Breast epithelium (tissue), 3 donors: Measurements from ENCODE around the gene ACSS1.

ENCODE experiments used
- CTCF ChIP-seq, 3 donors: fragments of 450-650 bp; IDR thresholded peaks; one replicate each; pipeline ENCODE4 v1.5.1; 2016 to 2017; ENCODE audit warnings: antibody characterized with exemption in 3 of 3, mild to moderate bottlenecking in 3 of 3, moderate library complexity in 3 of 3
- POLR2A ChIP-seq: fragments of 450-650 bp; IDR thresholded peaks from one replicate; pipeline ENCODE4 v1.6.1; 2016; ENCODE audit warnings: antibody characterized with exemption, mild to moderate bottlenecking, moderate library complexity
- POLR2AphosphoS5 ChIP-seq, 3 donors: sonication (generic); formaldehyde crosslinking; IDR thresholded peaks; one replicate each; pipeline ENCODE4 v1.6.1; 2017; ENCODE audit warnings: antibody characterized with exemption in 3 of 3

- TF ChIP-seq CTCF (IDR thresholded peaks at IDR 0.05), result no peak
- TF ChIP-seq POLR2A, result no peak
- TF ChIP-seq POLR2AphosphoS5 (IDR thresholded peaks at IDR 0.05), result no peak
These were observed 26.1 kb upstream of the ACSS1 start for GRCh38 chr20:25083773-25084625.
